Adrenal gland (tissue), 5 donors: ENCODE data around the gene NEIL3.

Source experiments
- CTCF ChIP-seq, 6 experiments: fragments of 450-650 bp in 4 of 6; fragments of 200-600 bp in 2 of 6; sonication (generic) in 1 of 6; IDR thresholded peaks; 1 replicate in 5 of 6; 2 replicates in 1 of 6; pipeline versions ENCODE4 v1.5.1 to v1.8.0; 2016 to 2021; ENCODE audit warnings: antibody characterized with exemption in 6 of 6, mild to moderate bottlenecking in 2 of 6, moderate library complexity in 1 of 6
- POLR2A ChIP-seq, 2 donors: fragments of 450-650 bp; IDR thresholded peaks; one replicate each; pipeline ENCODE4 v1.6.1; 2017; ENCODE audit warnings: antibody characterized with exemption in 2 of 2, mild to moderate bottlenecking in 2 of 2, moderate library complexity in 1 of 2
- donor health status: DM: no; HTN: no; CAD: no.

GRCh38 chr4:177411996-177412395 is 102.3 kb downstream of the NEIL3 start:
- TF ChIP-seq CTCF (IDR thresholded peaks at IDR 0.05) (no peak), POLR2A (IDR thresholded peaks at IDR 0.05) (no peak)
